Suppressor macrophage treated with lipopolysaccharide for 1 hour (primary cell): Measurements from ENCODE around the gene ISLR.

Source experiments
- DNase-seq, 3 donors: peaks; one replicate each; pipeline ENCODE4 v3.0.0-alpha.2; 2020 to 2022

The ISLR gene

DNA sequence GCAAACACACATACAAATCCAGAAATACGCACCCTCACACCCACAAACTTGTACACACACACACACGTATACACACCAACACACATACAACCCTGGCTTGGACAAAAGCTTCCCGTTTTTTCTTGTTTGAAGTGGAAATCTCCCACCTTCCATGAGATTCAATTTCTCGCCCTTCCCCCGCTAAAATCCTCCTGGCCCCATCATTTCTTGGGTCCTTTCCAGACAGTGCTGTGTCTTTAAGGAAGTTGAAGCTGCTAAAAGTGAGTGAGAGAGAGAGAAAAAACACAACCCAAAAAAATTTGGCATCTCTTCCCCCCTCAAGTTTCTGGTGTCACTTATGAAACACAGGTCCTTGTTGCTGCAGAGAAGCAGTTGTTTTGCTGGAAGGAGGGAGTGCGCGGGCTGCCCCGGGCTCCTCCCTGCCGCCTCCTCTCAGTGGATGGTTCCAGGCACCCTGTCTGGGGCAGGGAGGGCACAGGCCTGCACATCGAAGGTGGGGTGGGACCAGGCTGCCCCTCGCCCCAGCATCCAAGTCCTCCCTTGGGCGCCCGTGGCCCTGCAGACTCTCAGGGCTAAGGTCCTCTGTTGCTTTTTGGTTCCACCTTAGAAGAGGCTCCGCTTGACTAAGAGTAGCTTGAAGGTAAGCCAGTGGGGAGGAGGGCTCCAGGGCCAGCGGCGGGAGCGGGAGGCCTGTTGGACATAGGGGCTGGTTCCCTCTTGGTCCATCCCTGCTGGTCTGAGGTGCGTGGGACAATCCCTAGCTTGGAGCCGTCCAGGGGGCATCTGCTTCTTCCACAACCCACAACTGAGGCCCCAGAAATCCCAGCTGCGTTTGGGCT is at the start of gene ISLR:
Gene ISLR (plus strand): TSS at position 331 of the 839 bp plus-strand sequence. CDS start 1,149 bp downstream, outside the sequence.
- no peak for DNase-seq

DNA sequence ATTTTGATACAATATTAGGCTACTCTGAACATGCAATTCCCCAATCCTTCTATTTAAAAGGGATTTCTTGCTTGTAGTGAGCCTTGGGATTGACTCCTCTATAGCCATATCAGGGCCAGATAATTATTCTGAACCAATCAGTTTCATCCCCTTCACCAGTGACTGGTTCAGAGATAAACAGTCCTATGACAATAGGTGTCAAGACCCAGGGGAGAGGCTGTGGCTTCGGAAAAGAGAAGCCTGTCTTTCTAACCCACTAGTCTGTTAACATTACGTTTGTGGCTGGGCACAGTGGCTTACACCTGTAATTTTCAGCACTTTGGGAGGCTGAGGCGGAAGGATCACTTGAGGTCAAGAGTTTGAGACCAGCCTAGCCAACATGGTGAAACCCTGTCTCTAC is 49.3 kb upstream of the ISLR start:
- DNase-seq = no peak

- no peak for DNase-seq
Measured at GRCh38 chr15:74124759-74125158, 48.8 kb upstream of the ISLR start.

- DNase-seq = peak; percentile 85 to 96 (median 93)
Measured at GRCh38 chr15:74127255-74127953, 46.1 kb upstream of the ISLR start.

- DNase-seq = no peak
Measured at GRCh38 chr15:74127954-74128784, 45.3 kb upstream of the ISLR start.

GRCh38 chr15:74128785-74129585 is 44.5 kb upstream of the ISLR start:
- DNase-seq = no peak

DNA sequence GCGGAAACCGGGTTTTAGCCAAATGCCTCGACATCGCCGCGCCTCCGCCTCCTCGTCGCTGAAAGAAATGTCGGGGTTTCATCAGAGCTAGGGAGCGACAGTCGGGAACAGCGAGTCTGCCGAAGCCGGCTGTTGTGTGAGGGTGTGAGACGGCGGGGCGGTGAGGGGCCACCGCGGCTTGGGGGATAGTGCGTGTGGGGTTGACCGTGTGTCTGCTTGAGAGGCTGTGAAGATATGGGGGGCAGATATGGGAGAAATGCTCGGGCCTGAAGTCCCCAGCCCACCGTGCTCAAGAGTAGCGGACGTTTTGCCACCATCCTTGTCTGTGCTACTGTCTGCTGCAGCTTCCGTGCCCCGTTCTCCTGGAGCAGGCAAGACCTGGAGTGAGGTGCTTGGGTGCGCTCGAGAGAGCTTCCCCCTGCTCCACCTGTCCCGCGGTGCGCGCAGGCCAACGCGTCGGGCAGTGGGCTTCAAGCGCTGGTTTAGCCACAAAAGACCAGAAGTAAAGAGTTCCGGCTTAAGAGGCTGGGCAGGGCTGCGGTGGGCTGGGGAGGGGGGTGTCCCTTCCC is 43.8 kb upstream of the ISLR start:
- no peak for DNase-seq

GRCh38 chr15:74130155-74130848 is 43.2 kb upstream of the ISLR start, which contains the start of gene ISLR2:
Gene ISLR2, plus strand, starts transcription at chr15:74130586. Its CDS starts 2,169 bp downstream, at chr15:74132755.
- DNase-seq = no peak

DNA sequence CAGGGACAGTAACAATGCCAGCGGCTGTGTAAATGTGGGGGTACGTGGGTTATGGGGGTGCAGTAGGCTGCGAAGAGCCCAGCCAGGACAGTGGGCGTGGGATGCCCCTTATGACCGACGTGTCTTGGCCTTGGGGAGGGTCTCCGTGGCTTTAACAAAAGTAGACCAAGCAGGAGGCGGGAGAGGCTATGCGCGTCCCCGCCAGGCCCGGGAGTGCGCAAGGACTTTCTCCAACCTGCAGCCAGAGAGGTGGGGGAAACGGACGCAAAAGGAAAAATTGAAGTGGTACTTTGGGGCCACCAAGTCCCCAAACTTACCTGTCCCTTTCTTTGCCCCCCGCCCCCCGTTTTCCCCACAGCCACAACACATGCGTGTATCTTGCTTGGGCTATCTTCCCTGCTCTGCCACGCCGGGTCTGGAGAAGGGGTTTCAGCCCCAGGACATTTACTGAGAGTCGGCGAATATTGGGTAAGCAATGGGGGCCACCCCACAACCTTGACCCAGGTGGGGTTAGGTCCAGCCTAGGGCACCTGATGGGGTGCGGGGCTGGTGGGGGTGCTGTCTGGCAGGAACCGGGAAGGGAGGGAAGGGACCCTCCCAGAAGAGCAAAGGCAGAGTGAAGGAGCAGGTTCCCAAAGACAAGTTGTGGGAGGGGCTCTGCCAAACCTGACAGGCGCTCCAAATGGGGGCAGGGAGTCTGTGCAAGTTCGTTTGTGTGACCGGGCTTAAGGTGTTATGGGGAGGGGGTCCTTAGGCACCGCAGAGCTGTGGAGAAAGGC is 42.5 kb upstream of the ISLR start:
- DNase-seq = no peak

GRCh38 chr15:74131628-74132413 is 41.7 kb upstream of the ISLR start:
- DNase-seq = no peak

GRCh38 chr15:74132681-74133651 is 40.5 kb upstream of the ISLR start:
- DNase-seq = no peak

DNA sequence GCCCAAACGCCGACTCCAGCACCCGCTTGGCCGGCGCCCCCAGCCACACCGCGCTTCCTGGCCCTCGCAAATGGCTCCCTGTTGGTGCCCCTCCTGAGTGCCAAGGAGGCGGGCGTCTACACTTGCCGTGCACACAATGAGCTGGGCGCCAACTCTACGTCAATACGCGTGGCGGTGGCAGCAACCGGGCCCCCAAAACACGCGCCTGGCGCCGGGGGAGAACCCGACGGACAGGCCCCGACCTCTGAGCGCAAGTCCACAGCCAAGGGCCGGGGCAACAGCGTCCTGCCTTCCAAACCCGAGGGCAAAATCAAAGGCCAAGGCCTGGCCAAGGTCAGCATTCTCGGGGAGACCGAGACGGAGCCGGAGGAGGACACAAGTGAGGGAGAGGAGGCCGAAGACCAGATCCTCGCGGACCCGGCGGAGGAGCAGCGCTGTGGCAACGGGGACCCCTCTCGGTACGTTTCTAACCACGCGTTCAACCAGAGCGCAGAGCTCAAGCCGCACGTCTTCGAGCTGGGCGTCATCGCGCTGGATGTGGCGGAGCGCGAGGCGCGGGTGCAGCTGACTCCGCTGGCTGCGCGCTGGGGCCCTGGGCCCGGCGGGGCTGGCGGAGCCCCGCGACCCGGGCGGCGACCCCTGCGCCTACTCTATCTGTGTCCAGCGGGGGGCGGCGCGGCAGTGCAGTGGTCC is 39.7 kb upstream of the ISLR start:
- no peak for DNase-seq

- DNase-seq = peak; percentile 77 to 87 (median 78)
Measured at GRCh38 chr15:74134387-74135027, 39.0 kb upstream of the ISLR start.

- DNase-seq = no peak
Measured at GRCh38 chr15:74135041-74135565, 38.4 kb upstream of the ISLR start.

- no peak for DNase-seq
Measured at GRCh38 chr15:74136540-74136813, 37.0 kb upstream of the ISLR start.

DNA sequence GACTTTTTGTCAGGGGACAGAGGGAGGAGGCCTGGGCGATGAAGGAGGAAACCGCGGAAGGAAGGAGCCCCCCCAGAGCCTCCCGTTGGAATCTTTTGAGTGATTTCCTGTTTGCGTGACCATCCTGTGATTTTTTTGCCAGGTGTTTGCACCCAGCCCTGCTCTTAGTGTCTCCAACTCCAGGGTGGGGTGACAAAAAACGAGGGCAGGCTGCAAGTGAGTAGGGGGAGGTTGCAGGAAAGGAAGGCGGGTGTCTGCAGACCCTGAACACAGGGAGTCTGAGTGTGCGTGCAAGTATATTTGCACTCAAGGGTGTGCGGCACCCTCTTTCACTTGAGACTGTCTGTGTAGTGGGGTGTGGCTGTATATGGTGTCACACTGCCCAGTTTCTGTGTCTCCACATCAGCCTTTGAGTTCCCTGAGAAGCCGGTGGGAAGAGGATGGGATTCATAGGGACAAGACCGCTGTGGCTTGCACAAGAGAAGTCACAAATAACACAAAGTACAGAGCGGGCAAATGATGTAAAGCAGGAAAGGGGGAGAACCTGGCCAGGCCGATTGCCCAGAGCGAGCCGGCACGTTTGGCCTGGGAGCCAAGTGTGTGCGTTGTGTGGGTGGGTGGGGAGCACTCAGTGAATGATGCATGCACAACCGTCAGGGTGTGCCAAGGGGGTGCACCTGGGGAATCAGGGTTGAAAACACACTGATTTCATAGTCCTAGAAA is 36.5 kb upstream of the ISLR start:
- no peak for DNase-seq

- DNase-seq = no peak
Measured at GRCh38 chr15:74137537-74137894, 36.0 kb upstream of the ISLR start.
